WI38 (cell line): ENCODE results near the gene REEP3.

Experiments used
- H3K4me3 ChIP-seq: 2 replicates; pipeline ENCODE4 v1.5.1; 2011; ENCODE audit warnings: low read depth, mild to moderate bottlenecking, control low read depth, low read length
- TF ChIP-seq, protein P1 (sequence below): IDR thresholded peaks from 2 replicates; pipeline ENCODE4 v1.5.1; 2012; ENCODE audit warnings: low read depth, mild to moderate bottlenecking, control low read depth, low read length

Gene REEP3, protein sequence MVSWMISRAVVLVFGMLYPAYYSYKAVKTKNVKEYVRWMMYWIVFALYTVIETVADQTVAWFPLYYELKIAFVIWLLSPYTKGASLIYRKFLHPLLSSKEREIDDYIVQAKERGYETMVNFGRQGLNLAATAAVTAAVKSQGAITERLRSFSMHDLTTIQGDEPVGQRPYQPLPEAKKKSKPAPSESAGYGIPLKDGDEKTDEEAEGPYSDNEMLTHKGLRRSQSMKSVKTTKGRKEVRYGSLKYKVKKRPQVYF

DNA sequence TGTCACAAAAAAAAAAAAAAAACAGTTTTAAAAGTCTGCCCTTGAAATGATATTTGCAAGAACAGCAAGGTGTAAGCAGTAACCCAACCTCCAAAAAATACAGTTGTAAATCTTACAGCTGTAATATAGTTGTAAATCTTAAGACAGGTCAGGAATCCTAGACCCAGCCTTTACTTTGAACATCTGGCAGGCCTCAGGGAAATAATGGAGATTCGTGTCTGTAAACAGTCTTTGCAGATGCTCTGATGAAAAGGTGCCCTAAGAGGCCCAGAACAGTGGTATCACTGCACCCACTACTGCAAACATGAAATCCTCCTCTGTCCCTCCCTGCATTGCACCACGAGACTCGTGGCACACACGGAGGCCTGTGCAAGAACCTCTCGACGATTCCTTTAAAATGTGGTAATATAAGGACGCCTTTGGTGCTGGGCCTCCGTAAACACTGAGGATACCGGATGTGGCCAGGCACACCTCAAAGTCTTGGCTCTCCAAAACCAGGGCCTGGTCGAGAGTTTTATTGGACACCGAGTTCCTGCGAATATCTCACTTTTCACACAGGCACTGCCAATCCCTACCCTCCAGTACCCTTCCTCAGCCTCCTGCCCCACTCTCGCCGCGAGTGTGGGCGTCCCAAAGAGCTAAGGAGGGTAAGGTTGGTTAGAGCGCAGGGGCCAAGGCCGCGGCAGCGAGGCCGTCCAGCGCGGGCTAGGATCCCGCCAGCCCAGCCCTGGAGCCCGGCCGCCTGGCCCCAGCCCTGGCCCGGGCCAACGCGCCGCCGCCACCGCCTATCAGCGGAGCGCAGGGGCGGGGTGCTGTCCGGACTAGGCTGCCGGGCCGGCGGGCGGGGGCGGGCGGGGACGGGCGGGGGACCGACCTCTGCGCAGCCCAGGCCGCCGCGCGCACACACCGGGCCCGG is at the start of gene REEP3:
TSS of gene REEP3 (plus strand) at position 902 of the 916 bp plus-strand sequence. CDS start 145 bp downstream, outside the sequence.
- TF ChIP-seq, protein P1, sequence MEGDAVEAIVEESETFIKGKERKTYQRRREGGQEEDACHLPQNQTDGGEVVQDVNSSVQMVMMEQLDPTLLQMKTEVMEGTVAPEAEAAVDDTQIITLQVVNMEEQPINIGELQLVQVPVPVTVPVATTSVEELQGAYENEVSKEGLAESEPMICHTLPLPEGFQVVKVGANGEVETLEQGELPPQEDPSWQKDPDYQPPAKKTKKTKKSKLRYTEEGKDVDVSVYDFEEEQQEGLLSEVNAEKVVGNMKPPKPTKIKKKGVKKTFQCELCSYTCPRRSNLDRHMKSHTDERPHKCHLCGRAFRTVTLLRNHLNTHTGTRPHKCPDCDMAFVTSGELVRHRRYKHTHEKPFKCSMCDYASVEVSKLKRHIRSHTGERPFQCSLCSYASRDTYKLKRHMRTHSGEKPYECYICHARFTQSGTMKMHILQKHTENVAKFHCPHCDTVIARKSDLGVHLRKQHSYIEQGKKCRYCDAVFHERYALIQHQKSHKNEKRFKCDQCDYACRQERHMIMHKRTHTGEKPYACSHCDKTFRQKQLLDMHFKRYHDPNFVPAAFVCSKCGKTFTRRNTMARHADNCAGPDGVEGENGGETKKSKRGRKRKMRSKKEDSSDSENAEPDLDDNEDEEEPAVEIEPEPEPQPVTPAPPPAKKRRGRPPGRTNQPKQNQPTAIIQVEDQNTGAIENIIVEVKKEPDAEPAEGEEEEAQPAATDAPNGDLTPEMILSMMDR = no peak
- peak within 1 kb of the TSS; percentile 74 for H3K4me3 ChIP-seq

DNA sequence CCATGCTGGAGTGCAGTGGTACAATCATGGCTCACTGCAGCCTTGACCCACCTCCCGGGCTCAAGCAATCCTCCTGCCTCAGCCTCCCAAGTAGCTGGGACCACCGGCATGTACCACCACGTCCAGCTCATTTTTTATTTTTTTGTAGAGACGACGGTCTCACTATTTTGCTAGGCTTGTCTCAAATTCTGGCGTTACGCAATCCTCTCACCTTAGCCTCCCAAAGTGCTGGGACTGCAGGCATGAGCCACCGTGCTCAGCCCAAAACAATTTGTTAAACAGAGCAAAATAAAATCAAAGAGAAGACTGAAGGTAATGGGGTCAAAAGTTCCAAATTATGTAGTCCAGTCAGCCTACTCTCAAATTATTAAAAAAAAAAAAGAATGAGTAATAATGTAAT is 46.7 kb upstream of the REEP3 start:
- H3K4me3 ChIP-seq = no peak overlapping the region
- TF ChIP-seq, protein P1 = no peak

DNA sequence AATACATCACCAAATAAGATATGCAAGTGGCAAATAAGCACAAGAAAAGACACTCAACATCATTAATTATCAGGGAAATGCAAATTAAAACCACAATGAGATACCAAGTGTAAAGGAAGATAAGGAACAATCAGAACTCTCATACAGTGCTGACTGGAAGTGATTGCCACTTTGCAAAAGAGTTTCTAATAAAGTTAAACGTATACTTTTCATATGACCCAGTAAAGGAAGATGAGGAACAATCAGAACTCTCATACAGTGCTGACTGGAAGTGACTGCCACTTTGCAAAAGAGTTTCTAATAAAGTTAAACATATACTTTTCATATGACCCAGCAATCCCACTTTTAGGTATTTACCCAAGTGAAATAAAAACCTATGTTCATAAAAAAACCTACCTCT is 43.3 kb upstream of the REEP3 start:
- TF ChIP-seq, protein P1 = no peak
- no peak overlapping the region for H3K4me3 ChIP-seq

DNA sequence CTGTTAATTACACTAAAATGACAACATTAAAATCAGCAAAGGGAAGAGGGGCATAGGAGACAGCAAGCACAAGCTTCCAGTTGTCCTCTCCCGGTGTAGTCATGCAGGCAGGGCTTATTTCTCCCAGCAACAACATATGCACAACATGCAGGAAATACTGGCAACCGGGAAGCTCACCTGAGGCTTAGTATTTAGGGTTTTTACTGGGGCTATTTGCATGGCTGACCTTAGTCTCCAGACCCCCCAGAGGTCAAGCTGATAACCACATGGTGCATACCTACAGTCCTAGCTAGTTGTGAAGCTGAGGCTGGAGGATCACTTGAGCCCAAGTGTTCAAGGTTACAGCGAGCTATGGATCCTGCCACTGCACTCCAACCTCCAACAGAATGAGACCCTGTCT is 42.6 kb upstream of the REEP3 start:
- no peak overlapping the region for H3K4me3 ChIP-seq
- TF ChIP-seq, protein P1 = no peak

DNA sequence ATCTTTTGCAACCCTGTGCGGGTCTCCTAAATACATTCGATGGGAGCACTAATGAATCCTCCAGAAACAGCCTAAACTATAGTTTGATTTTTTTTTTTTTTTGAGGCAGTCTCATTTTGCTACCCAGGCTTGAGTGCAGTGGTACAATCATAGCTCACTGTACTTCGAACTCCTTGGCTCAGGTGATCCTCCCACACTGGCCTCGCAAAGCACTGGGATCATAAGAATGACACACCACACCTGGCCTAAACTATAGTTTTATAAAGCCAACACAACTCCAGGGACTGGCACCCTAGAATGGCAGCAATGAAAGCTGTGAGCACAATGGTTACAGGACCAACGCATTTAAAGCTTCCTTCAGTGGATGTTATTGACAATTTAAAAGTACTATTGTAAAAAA is 41.0 kb upstream of the REEP3 start:
- TF ChIP-seq, protein P1 = no peak

DNA sequence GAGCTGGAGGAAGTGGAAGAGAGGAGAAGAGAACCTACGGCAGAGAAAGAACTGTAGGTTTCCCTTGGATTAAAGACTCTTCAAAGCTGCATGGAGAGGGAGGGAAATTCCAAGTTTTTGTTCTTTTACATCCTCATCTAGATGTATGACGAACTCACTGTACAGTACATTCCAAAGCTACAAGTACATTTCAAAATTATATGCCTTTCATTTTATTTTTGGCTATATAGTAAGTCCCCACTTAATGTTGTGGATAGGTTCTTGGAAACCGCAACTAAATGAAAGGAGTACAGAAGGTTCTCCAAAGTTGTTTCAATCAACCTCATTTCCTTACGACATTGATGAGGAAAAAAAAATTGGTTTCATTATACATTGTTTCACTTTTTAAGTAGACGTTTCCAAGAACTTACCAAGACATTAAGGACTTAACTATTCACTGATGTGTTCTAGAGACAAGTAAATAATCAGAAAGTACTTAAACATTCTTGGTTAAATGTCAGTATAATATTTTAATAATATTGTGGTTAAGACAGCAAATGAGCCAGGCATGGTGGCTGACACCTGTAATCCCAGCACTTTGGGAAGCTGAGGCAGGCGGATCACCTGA is 39.3 kb upstream of the REEP3 start:
- no peak overlapping the region for H3K4me3 ChIP-seq
- TF ChIP-seq, protein P1 = no peak

More for the DNA sequence above, 41.0 kb upstream of the REEP3 start:
- no peak overlapping the region for H3K4me3 ChIP-seq
